ENCODE measurements around the gene CETN1. TPM values are rescaled to one million over a fixed set of nuclear protein-coding genes. Genes with fewer than 3 reads are reported as not detected.

The CETN1 gene
- total RNA-seq, 1 donor from 2014 or later: not detected

- no peak for DNase-seq (ENCODE audit: low spot score)
These were observed 42.1 kb downstream of the CETN1 start for GRCh38 chr18:622289-622688.

GRCh38 chr18:623761-624620 is 43.8 kb downstream of the CETN1 start:
- DNase-seq (ENCODE audit: low spot score): peak; percentile 65

GRCh38 chr18:627231-627630 is 47.1 kb downstream of the CETN1 start:
- no peak for DNase-seq (ENCODE audit: low spot score)

- DNase-seq (ENCODE audit: low spot score): no peak
These were observed 49.3 kb downstream of the CETN1 start for GRCh38 chr18:629269-630150.

GRCh38 chr18:631560-631959 is 51.4 kb downstream of the CETN1 start:
- DNase-seq (ENCODE audit: low spot score): no peak

Other genes with a start within 250 kb of the CETN1 start
- gene COLEC12, start 79.7 kb upstream of the CETN1 start, total RNA-seq (ENCODE audit: insufficient read depth, low replicate concordance): 93.7 TPM
- 0.72 TPM for gene CLUL1, start 16.6 kb downstream of the CETN1 start, total RNA-seq (ENCODE audit: insufficient read depth, low replicate concordance)
- gene TYMS, start 77.3 kb downstream of the CETN1 start, total RNA-seq (ENCODE audit: insufficient read depth, low replicate concordance): 6.0 TPM
- 45.5 TPM for gene ENOSF1, start 132.2 kb downstream of the CETN1 start, total RNA-seq (ENCODE audit: insufficient read depth, low replicate concordance)
- 86.2 TPM for gene YES1, start 231.9 kb downstream of the CETN1 start, total RNA-seq (ENCODE audit: insufficient read depth, low replicate concordance)